GM19455 (cell line): ENCODE measurements around the gene F2RL3.
"Not testable (repeated sequence)": the region's sequence is repeated elsewhere in the genome, so short reads cannot be mapped to it uniquely, and the experiment has no call there.

ENCODE experiments used
- ATAC-seq: cut with Tn5 transposase; IDR thresholded peaks from one replicate; pipeline ENCODE4 v1.9.1; 2021; ENCODE audit not compliant: unreplicated experiment

Gene F2RL3

DNA sequence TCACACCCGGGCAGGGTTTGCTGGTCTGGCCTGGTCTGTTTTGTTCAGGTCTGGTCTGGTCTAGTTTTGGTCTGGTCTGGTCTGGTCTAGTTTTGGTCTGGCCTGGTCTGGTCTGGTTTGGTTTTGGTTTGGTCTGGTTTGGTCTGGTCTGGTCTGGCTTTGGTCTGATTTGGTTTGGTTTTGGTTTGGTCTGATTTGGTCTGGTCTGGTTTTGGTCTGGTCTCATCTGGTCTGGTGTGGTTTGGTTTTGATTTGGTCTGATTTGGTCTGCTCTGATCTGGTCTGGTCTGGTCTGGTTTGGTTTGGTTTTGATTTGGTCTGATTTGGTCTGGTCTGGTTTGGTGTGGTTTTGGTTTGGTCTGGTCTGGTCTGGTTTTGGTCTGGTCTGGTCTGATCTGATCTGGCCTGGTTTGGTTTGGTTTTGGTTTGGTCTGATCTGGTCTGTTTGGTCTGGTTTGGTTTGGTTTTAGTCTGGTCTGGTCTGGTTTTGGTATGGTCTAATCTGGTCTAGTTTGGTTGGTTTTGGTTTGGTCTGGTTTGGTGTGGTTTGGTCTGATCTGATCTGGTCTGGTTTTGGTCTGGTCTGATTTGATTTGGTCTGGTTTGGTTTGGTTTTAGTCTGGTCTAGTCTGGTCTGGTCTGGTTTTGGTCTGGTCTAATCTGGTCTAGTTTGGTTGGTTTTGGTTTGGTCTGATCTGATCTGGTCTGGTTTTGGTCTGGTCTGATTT is 14.4 kb upstream of the F2RL3 start:
- ATAC-seq: no peak

- not testable (repeated sequence) for ATAC-seq
These were observed 13.9 kb upstream of the F2RL3 start for GRCh38 chr19:16874978-16875299.

- ATAC-seq: no peak
These were observed 12.9 kb upstream of the F2RL3 start for GRCh38 chr19:16875584-16876555.

DNA sequence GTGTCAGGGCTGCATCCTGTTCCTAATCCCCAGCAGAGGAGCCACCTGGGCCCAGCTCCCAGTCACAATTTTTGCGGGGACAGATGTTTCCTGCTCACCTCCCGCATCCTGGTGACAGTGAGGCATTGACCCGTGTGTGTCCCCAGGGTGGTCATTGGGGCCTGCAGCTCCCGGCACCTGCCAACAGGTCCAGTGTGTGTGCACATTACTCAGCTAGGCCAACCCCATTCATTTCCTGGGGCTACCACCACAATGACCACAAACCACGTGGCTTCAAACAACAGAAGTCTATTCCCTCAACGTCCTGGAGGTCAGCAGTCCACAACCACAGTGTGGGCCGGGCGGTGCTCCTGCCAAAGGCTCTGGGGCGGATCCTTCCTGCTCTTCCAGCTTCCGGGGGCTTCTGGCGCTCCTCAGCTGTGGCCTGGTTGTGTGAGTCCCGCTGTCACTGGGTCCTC is 11.9 kb upstream of the F2RL3 start:
- no peak for ATAC-seq

DNA sequence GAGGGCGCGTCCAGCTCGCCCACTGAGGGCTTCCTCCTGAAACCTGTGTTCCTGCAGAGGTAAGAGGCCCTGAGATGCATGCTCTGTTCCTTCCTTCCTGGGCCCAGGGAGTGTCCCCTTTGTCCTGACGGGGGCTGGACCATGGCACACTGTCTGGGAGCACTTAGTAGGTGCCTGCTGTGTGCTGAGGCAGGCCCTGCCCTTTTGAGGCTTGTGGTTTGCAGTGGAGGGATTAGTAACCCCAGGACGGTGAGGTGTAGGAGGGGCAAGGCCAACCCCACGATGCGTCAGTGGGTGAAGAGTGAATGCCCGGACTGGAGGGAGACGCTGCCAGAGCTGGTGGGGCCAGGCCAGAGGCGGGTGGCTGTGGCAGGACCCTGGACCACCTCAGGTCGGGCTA is 11.2 kb upstream of the F2RL3 start:
- no peak for ATAC-seq

DNA sequence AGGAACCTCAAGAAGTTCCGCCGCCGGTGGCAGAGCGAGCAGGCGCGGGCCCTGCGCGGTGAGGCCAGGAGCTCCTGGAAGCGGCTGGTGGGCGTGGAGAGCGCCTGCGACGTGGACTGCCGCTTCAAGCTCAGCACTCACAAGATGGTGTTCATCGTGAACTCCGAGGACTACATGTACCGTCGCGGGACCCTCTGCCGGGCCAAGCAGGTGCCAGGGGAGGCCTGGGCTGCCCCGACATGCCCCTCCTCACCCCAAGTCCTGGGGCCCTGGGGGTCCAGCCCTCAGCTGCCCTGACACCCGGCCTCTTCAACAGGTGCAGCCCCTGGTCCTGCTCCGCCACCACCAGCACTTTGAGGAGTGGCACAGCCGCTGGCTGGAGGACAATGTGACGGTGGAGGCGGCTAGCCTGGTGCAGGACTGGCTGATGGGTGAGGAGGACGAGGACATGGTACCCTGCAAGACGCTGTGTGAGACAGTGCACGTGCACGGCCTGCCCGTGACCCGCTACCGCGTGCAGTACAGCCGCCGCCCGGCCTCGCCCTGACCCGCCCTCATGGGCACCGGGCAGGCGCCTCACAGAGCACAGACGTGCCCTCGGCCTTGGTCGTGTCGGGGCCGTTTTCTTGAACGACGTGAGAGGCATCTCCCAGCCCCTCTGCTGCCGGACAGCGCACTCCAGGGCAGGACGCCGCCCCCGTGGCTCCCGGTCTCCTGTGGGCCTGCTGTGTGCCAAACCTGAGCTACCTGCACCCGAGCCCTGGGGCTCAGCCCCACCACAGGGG is 10.4 kb upstream of the F2RL3 start:
- ATAC-seq: no peak

DNA sequence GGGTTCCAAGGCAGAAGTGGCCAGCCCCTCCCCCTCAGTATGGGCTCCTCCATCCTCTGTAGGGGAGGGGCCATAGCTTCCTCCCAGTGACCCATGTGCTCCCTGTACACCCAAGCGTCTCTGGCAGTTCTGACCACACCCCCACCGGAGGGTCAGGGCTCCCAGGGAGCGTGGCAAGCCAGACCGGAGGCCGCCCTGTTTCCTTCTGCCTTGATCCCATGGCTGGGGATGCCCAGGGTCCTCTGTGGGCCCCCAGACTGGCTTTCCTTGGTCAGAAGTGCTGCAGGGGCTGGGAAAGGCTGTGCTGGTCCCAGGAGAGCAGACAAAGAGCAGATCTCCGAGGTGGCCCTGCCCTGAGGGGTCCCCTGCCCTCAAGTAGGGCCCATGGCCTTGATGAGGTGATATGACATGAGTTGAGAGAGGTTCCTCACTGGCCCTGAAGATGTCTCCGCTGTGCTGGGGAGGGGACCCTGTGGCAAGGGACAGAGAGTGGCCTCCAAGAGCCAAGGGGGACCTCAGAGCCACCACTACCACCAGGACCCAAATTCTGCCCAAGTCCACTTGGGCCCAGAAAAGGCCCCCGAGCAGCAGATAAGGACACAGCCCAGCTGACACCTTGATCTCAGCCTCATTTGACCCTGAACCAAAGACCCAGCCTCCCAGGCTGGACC is 7.8 kb upstream of the F2RL3 start:
- ATAC-seq: no peak

DNA sequence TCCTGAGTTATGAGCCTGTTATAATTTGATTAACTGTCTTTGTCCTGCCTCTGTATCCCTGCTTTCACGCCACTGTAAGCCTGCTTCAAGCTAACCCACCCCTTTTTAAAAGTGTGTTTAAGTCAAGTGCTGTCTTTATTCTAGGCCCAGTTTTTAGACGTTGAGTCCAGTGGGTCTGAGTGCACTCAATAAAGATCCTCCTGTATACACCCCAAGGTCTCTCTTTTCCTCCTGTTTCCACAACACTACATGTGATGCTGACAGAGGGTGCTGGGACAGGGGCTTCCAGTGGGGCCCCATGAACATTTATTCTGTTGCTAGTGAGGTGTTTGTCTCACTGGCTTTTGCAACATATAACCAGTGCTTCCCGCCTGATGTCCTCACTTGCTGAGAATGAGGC is 6.7 kb upstream of the F2RL3 start:
- ATAC-seq: no peak

DNA sequence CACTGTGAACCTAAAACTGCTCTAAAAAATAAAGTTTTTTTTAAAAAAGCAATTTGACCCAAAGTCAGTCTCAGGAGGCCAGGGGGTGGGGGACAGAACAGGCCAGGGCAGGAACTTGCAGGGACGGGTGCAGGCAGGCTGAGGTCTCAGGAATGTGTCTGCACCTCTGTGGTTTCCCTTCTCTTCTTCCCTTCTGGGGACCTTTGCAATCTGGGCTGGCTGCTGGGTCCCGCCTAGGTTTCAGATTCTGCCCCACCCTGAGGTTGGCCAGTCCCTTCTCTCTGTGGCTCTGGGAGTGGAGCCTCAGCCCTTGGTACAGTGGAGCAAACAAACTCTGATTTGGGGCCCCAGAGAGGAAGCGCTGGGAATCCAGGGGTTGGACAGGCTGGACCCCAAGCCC is 5.3 kb upstream of the F2RL3 start:
- ATAC-seq: no peak

- ATAC-seq: no peak
These were observed 3.6 kb upstream of the F2RL3 start for GRCh38 chr19:16885166-16885565.

- ATAC-seq: no peak
These were observed 2.4 kb upstream of the F2RL3 start for GRCh38 chr19:16886305-16886880.

DNA sequence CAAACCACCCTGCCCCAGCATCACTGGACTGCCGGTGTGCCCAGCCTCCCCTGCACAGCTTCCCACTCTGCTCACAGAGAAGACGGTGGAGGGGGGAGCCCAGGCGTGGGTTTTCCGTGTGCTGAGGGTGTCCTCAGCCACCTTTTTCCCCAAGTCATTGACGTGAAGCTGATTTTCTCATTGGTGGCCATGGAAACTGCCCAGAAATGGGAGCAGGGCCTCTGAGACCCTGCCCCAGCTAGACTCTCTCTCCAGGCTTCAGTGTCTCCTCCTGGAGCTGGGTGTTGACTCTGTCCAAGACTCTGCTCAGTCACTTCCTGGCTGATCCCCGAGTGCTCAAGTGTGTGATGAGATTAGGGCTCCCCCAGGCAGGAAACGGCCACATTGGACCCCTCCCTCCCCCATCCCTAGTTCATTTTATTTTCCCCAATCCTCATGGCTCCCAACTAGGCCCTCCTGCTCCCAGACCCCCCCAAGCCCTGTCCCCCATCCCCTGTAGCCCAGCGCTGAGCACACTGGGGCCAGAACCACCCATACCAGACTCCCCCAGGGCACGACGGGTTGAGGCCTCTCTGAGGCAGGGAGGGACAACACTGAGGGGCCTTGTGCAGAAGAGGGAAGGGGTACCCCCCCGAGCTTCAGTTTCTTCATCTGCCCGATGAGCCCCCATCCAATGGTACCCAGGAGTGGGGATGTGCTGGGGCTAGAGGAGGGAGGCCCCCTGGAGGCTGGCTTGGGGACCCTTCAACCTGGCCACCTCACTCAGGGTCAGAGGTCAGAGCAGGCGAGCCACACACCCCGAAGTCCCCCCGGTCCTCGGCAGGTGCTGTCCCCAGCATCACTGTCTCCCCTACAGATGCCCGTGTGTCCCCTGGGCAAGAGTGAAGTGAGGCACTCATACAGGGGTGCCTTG is 1.2 kb upstream of the F2RL3 start:
- ATAC-seq: no peak

GRCh38 chr19:16889366-16889882 is 625 bp downstream of the F2RL3 start:
- no peak for ATAC-seq

DNA sequence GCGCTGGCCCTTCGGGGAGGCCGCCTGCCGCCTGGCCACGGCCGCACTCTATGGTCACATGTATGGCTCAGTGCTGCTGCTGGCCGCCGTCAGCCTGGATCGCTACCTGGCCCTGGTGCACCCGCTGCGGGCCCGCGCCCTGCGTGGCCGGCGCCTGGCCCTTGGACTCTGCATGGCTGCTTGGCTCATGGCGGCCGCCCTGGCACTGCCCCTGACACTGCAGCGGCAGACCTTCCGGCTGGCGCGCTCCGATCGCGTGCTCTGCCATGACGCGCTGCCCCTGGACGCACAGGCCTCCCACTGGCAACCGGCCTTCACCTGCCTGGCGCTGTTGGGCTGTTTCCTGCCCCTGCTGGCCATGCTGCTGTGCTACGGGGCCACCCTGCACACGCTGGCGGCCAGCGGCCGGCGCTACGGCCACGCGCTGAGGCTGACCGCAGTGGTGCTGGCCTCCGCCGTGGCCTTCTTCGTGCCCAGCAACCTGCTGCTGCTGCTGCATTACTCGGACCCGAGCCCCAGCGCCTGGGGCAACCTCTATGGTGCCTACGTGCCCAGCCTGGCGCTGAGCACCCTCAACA is 1.2 kb downstream of the F2RL3 start:
- ATAC-seq: no peak

- ATAC-seq: no peak
These were observed 1.8 kb downstream of the F2RL3 start for GRCh38 chr19:16890461-16891184.

DNA sequence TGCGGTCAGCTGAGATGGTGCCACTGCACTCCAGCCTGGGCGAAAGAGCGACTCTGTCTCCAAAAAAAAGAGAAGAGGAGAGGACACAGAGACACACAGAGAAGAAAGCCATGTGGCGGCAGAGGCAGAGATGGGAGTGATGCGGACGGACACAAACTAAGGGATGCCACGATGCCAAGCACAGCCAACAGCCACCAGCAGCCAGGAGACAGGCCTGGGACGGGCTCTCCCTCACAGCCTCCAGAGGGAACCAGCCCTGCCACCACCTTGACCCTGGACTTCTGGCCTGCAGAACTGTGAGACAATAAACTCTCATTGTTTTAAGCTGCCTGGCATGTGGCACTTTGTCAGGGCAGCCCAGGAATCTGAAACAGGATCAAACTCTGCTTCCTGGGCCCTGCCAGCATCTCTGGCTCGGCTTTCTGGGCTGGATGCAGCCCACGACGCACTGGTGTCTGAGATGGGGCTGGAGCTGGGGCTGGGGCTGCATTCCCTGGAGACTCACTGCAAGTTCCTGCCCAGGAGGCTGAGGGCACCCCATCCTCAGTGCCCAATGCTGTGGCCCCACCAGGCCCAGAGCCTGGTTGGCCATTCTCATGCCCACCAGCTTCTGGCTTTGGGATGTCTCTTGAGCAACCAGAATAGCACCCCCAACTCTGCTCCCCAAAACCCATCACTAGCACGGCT is 3.0 kb downstream of the F2RL3 start:
- ATAC-seq: no peak

DNA sequence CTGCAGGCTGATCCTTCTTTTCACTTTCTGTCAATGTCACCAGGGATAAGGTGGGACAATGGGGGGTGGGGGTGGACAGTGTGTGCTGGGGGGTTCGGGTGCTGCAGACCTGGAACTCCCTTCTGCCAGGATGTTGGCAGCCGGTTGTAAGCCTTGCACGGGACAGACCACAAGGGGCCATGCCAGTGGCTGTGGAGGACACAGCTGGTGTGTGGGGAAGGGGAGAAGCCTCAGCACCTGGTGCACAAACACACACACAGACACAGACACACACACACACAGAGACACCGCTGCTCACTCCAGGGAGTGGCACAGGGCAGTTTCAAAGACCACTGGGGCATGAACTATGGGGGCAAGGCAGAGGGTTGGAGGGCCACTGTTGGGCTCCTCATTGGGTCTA is 3.6 kb downstream of the F2RL3 start:
- ATAC-seq: no peak
